HG03196 (cell line): ENCODE results near the gene RAD51B.

Source experiments
- ATAC-seq: cut with Tn5 transposase; IDR thresholded peaks from one replicate; pipeline ENCODE4 v1.9.1; 2021; ENCODE audit not compliant: unreplicated experiment

RAD51B gene

DNA sequence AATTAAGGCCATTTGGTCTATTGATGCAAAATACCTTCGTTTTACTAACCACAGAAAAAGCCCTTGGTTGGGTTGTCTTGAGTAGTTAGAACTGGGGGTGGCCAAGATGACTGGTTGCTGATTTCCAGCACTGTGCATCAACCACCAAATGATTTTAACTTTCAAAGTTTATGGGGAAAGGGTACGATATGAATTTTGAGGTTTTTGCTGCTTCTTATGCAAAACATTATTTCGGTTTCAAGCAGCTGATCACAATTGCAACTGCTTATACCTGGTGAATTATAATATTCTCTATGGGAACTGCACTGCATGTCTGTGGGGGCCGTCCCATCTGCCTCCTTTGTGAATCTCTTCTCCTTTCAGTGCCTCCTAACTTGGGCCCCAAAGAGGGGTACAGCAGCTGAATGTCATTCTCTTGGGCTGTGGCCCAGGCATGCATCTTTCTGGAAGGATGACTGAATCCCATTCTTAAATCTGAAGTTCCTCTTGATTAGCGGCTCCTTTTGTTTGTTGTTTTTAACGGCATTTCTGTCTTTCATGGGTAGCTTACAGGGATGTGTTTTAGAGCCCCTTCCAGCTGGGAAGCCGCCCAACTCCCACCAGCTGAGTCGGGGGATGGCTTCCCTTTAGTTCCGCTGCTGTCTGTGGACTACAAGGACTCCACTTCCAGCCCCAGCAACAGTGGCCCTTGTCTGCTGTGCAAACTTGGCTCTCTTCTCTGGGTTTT, 493.5 kb downstream of the RAD51B start:
- peak; percentile 88 for ATAC-seq

- ATAC-seq = no peak
These were observed 495.1 kb downstream of the RAD51B start for GRCh38 chr14:68314642-68315041.

DNA sequence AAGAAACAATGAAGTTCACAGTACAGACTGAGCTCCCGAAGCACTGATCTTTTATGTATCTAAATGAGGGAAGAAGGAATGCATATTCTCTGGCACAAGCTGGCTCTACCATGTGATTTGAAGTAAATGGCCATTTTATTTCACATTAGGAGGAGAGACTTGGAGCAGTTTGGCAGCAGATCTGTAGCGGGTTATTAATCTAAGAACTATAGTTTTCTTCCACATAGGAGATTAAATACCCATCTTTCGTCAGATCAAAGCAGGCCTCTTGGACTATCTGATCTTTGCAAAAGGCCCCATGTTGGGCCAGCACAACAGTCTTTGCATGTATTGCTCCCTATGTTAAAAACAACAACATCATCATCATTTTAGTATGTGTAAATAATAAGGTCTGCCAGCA, 495.5 kb downstream of the RAD51B start:
- no peak for ATAC-seq

GRCh38 chr14:68316078-68316868, 496.7 kb downstream of the RAD51B start:
- no peak for ATAC-seq

GRCh38 chr14:68317239-68317638, 497.7 kb downstream of the RAD51B start:
- ATAC-seq = no peak

DNA sequence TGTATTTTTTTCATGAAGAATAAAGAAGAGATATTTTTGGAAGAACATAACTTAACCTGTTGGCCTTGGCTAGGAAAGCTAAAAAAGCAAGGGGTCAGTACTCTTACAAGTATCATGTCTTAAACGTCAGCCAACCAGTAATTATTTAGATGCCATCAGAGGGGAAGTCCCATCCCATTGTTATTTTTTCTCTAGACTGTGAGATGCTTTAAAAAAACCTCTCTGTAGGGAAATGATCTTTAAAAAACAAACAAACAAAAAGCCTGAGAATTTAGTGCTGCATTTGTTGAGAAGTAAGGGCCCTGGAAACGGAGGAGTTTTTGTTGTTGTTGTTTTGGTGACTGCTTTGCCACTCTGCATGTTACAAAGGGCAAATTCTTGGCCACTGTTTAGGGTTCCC, 499.2 kb downstream of the RAD51B start:
- ATAC-seq = no peak

DNA sequence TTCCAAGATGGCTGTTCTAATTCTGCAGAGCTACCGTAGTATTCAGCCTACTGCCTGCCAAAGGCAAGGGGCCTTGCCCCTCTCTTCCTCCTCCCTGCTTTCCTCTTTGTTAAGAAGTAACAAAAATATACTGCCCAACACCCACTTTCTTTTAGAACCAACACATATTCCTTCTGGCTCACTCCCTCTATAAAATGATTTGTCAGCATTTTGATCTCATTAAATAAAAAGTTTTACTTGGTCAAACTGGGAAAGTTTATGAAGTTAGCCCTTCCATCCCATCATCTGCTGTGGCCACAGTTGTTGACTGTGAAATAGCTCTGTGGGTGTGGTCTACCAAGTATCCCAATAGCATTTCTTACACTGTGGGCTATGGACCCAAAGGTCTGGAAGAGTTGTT, 500.9 kb downstream of the RAD51B start:
- no peak for ATAC-seq

DNA sequence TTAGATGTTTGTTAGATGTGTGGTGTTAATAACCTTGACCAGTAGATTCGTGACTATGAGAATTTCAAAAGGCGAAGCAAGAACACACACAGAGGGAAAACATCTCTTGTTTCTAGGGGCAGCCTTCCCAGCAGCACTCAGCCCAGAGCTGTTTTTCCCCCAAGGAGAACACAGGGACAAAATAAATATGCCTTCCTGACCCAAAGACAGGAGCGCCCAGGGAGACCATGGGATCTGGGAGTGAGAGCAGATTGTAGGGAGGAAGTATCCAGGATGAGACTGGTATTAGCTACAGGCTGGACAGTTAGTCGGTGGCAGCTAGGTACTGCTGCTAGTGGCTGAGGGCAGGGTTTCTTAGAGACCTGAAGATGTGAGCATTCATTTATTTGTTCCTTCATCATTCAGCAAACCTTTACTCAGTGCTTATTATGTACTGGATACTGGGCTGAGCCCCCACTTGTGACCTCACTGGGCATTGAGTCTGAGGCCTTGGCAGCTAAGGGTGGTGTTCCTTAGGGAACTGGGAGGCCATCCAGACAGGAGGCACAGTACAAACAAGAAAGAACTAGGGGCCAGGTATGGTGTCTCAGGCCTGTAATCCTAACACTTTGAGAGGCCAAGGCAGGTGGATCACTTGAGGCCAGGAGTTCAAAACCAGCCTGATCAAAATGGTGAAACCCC, 503.5 kb downstream of the RAD51B start:
- no peak for ATAC-seq

GRCh38 chr14:68325267-68325807, 505.8 kb downstream of the RAD51B start:
- no peak for ATAC-seq

DNA sequence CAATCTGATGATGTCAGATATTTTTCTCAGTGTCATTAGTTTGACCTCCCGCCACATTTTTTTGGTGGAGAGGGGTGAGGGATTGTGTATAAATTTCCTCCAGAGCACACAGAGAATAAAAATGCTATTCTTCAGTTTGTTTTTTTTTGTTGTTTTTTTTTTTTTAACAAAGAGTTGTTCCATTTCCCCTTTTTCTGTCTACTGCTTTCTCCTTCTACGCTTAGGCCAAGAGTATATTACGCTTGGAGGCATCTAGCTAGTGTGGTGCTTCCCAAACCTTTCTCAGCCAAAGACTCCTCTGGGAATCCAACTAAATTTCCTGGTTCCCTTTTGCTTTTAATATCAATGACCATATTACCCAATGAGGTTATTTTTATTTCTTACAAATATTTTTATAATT, 507.7 kb downstream of the RAD51B start:
- no peak for ATAC-seq

DNA sequence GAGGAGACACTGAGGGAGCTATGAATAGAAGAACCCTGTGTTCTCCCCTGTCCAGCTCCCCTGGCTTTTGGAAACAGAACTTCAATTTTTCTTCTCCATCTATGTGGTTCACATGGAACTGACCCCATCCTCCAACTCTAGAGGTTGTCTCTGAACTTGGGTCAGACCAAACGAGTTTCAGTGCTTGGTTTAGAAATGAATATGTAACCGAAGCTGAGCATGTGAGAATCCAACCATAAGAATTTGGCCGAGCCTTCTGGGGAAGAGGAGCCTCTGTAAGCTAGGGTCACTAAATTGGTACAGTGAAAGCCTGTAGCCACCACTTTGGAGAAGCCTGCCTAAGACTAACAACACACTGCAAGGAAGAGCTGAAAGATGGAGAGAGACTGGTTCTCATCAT, 508.9 kb downstream of the RAD51B start:
- ATAC-seq = no peak

DNA sequence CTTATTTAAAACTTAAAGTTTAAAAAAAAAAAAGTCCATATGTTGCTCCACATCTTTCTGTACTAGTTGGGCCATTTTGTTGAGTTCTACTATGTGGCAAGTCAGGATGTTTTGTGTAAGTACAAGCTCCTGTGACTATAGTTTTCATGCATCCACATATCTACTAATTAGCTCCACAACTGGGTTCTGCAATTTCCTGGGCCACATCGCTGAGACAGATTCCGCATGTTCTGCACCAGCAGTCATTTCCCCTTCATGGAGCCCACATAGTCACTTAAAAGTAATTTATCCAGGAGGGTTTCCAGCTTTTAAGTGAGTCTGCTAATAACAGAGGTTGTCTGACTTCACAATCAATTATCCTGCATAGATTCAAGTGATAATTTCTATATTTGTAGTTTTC, 511.8 kb downstream of the RAD51B start:
- no peak for ATAC-seq

GRCh38 chr14:68331991-68332390, 512.4 kb downstream of the RAD51B start:
- ATAC-seq = no peak

GRCh38 chr14:68333262-68333661, 513.7 kb downstream of the RAD51B start:
- ATAC-seq = no peak

GRCh38 chr14:68335312-68335711, 515.7 kb downstream of the RAD51B start:
- no peak for ATAC-seq

DNA sequence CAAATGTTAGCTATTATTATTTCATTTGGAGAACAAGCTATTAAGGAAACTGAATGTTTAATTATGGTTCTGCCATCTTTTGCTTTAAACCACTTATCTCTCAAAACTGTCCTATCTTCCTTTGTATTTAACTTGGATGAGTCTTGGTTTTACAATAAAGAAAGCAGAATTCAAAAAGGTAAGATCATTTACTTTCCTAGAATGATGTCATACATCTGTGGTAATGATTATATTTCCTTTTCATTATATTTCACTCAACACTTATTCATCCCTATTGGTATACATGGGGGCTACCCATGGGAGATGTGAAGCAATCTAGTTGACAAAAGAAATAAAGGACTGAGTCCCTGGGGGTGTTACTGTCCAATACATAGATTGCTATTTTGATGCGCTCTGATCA, 516.6 kb downstream of the RAD51B start:
- ATAC-seq = no peak

DNA sequence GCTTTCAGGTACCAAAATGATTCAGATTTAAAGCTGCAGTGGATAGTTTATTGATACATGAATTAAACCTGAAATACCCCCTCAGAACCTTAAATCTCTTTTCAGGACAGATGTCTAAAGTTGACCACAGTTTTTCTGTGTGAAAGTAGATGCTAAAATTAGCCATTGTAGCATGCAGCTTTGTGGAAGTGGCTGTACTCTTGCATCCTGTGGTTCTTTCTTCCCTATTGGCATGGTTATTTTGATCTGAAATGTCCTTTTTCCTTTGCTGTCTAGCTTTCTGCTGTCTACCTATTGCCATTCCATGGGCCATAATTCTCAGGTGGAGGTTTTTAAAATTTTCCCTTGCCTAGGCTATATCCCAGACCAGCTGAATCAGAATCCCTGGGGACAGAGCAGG, 517.7 kb downstream of the RAD51B start:
- ATAC-seq = no peak

- ATAC-seq = no peak
These were observed 520.7 kb downstream of the RAD51B start for GRCh38 chr14:68340262-68340661.

DNA sequence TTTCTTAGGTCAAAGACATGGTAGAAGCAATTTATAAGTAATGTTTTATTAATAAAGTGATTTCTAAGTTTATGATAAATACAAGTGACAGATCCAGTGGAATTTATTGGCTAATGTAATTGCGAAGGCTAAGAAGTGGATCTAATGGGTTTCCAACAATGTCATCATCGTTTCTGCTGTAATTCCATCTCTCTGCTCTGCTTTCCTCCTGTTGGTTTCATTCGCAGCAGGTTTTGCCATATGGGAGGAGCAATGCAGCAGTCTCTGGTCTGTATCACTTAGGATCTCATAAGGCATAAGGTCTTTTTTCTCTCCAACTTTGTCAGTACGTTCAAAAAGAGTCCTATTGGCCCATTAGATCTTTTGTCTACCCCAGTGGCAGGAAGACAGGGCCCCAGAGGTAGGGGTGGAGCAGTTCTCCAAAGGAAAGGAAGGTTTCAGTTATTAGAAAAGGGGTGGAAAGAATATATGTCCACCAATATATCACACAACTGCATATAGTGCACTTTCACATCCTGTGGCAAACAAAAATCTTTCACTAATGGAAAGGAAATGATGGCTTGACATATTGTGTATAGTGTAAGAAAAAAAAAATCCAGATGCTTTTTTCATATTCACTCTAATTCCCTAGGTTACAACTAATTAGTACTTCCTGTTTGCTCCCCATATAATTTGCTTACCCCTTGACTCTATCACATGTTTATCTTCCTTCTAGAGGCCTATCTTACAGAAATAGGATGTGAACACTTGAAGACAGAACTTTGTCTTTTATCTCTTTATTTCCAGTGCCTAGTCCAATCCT, 522.0 kb downstream of the RAD51B start:
- peak; percentile 65 for ATAC-seq

GRCh38 chr14:68342216-68342763, 522.7 kb downstream of the RAD51B start:
- no peak for ATAC-seq
